SK-N-SH treated with all-trans-retinoic acid at 6 μM for 48 hours (cell line): ENCODE data around the gene LUC7L3.

Experiments
- ATAC-seq: fragments of 200-7000 bp; cut with Tn5 transposase; 3 replicates; pipeline ENCODE4 v1.9.1; 2020; ENCODE audit warnings: mild to moderate bottlenecking, moderate library complexity
- ARNTL ChIP-seq: fragments of 450-650 bp; formaldehyde crosslinking; IDR thresholded peaks from 2 replicates; pipeline ENCODE4 v1.5.0; 2020; ENCODE audit warnings: low read depth, mild to moderate bottlenecking, moderate library complexity, borderline replicate concordance
- BACH2 ChIP-seq: fragments of 250-450 bp; sonication (Bioruptor Pico); IDR thresholded peaks from 2 replicates; pipeline ENCODE4 v1.9.0; 2021; ENCODE audit warnings: mild to moderate bottlenecking, borderline replicate concordance
- CSDC2 ChIP-seq: fragments of 250-450 bp; sonication (Bioruptor Pico); IDR thresholded peaks from 2 replicates; pipeline ENCODE4 v1.5.0; 2020; ENCODE audit warnings: mild to moderate bottlenecking, moderate library complexity
- ESRRG ChIP-seq: fragments of 250-450 bp; sonication (Bioruptor Pico); IDR thresholded peaks from 2 replicates; pipeline ENCODE4 v1.6.1; 2021; ENCODE audit warnings: mild to moderate bottlenecking
- ISL1 ChIP-seq: fragments of 250-450 bp; sonication (Bioruptor Pico); IDR thresholded peaks from 2 replicates; pipeline ENCODE4 v2.1.2; 2022; ENCODE audit warnings: mild to moderate bottlenecking, moderate library complexity
- OSR1 ChIP-seq: fragments of 250-450 bp; sonication (Bioruptor Pico); IDR thresholded peaks from 2 replicates; pipeline ENCODE4 v1.8.0; 2022; ENCODE audit warnings: moderate library complexity, mild to moderate bottlenecking, inconsistent platforms
- POU6F1 ChIP-seq: fragments of 250-450 bp; sonication (Bioruptor Pico); IDR thresholded peaks from 2 replicates; pipeline ENCODE4 v1.8.0; 2021; ENCODE audit warnings: low read depth, mild to moderate bottlenecking, moderate library complexity, borderline replicate concordance
- PPARA ChIP-seq: fragments of 250-450 bp; sonication (Bioruptor Pico); IDR thresholded peaks from 2 replicates; pipeline ENCODE4 v1.5.0; 2020; ENCODE audit warnings: mild to moderate bottlenecking, borderline replicate concordance
- RARB ChIP-seq: fragments of 250-450 bp; sonication (Bioruptor Pico); IDR thresholded peaks from 2 replicates; pipeline ENCODE4 v1.8.0; 2021; ENCODE audit warnings: mild to moderate bottlenecking, moderate library complexity
- SNAI2 ChIP-seq: fragments of 250-450 bp; sonication (Bioruptor Pico); IDR thresholded peaks from 2 replicates; pipeline ENCODE4 v1.5.0; 2020; ENCODE audit warnings: mild to moderate bottlenecking, moderate library complexity
- TCF4 ChIP-seq: fragments of 250-450 bp; sonication (Bioruptor Pico); IDR thresholded peaks from 2 replicates; pipeline ENCODE4 v1.8.0; 2021; ENCODE audit warnings: mild to moderate bottlenecking, moderate library complexity, borderline replicate concordance
- TOX ChIP-seq: fragments of 250-450 bp; sonication (Bioruptor Pico); IDR thresholded peaks from 2 replicates; pipeline ENCODE4 v1.8.0; 2021; ENCODE audit warnings: mild to moderate bottlenecking, moderate library complexity, borderline replicate concordance
- TSHZ2 ChIP-seq: fragments of 250-450 bp; sonication (Bioruptor Pico); IDR thresholded peaks from 2 replicates; pipeline ENCODE4 v1.5.0; 2020; ENCODE audit warnings: mild to moderate bottlenecking, moderate library complexity
- ZC3H10 ChIP-seq: fragments of 250-450 bp; sonication (Bioruptor Pico); IDR thresholded peaks from 2 replicates; pipeline ENCODE4 v1.5.1; 2021; ENCODE audit warnings: mild to moderate bottlenecking, moderate library complexity
- ZFP3 ChIP-seq: fragments of 250-450 bp; sonication (Bioruptor Pico); IDR thresholded peaks from 2 replicates; pipeline ENCODE4 v1.5.0; 2020; ENCODE audit warnings: mild to moderate bottlenecking, moderate library complexity
- ZNF565 ChIP-seq: fragments of 450-650 bp; formaldehyde crosslinking; conservative IDR thresholded peaks from 2 replicates; pipeline ENCODE4 v1.5.0; 2020; ENCODE audit warnings: low read depth, mild to moderate bottlenecking, moderate library complexity
- ZNF70 ChIP-seq: fragments of 450-650 bp; formaldehyde crosslinking; IDR thresholded peaks from 2 replicates; pipeline ENCODE4 v1.5.0; 2020; ENCODE audit warnings: mild to moderate bottlenecking, moderate library complexity
- ZNF8 ChIP-seq: fragments of 450-650 bp; formaldehyde crosslinking; IDR thresholded peaks from 2 replicates; pipeline ENCODE4 v1.5.0; 2020; ENCODE audit warnings: mild to moderate bottlenecking, moderate library complexity
- TF ChIP-seq, protein P1 (sequence below): fragments of 250-450 bp; sonication (Bioruptor Pico); IDR thresholded peaks from 2 replicates; pipeline ENCODE4 v1.8.0; 2020; ENCODE audit warnings: mild to moderate bottlenecking, moderate library complexity, borderline replicate concordance
- TF ChIP-seq, protein P2 (sequence below): fragments of 250-450 bp; sonication (Bioruptor Pico); IDR thresholded peaks from 2 replicates; pipeline ENCODE4 v1.5.1; 2020; ENCODE audit warnings: low read depth, mild to moderate bottlenecking, moderate library complexity

The LUC7L3 gene

GRCh38 chr17:50778988-50779387 is 59.6 kb downstream of the LUC7L3 start (continued):
- TF ChIP-seq TSHZ2 (CRISPR knock-in tag): no peak
- TF ChIP-seq ZNF565 (CRISPR knock-in tag): no peak
- no peak for TF ChIP-seq TCF4 (CRISPR knock-in tag)
- no peak for TF ChIP-seq ARNTL (CRISPR knock-in tag)
- TF ChIP-seq ZNF8: no peak
- TF ChIP-seq OSR1 (CRISPR knock-in tag): no peak
- TF ChIP-seq, protein P1, sequence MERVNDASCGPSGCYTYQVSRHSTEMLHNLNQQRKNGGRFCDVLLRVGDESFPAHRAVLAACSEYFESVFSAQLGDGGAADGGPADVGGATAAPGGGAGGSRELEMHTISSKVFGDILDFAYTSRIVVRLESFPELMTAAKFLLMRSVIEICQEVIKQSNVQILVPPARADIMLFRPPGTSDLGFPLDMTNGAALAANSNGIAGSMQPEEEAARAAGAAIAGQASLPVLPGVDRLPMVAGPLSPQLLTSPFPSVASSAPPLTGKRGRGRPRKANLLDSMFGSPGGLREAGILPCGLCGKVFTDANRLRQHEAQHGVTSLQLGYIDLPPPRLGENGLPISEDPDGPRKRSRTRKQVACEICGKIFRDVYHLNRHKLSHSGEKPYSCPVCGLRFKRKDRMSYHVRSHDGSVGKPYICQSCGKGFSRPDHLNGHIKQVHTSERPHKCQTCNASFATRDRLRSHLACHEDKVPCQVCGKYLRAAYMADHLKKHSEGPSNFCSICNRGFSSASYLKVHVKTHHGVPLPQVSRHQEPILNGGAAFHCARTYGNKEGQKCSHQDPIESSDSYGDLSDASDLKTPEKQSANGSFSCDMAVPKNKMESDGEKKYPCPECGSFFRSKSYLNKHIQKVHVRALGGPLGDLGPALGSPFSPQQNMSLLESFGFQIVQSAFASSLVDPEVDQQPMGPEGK (CRISPR knock-in tag): no peak
- TF ChIP-seq ZFP3 (CRISPR knock-in tag): no peak
- no peak for TF ChIP-seq ZNF70 (CRISPR knock-in tag)
- TF ChIP-seq, all 23 proteins: peak for 0

DNA sequence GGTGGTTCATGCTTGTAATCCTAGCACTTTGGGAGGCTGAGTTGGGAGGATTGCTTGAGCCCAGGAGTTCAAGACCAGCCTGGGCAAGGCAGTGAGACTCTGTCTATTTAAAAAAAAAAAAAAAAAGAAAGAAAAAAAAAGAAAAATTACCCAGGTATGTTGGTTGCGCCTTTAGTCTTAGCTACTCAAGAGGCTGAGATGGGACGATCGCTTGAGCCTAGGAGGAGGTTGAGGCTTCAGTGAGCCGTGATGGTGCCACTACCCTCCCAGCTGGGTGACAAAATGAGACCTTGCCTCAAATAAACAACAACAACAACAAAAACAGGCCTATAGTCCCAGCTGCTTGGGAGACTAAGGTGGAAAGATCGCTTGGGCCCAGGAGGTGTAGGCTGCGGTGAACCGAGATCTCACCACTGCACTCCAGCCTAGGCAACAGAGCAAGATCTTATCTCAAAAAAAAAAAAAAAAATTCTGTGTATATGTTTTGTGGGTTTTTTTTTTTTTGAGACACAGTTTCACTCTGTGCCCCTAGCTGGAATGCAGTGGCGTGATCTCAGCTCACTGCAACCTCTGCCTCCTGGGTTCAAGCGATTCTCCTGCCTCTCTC is 60.4 kb downstream of the LUC7L3 start:
- ATAC-seq: no peak
- TF ChIP-seq BACH2 (CRISPR knock-in tag) (no peak), ZNF565 (CRISPR knock-in tag) (no peak), ZNF70 (CRISPR knock-in tag) (no peak), ZFP3 (CRISPR knock-in tag) (no peak), POU6F1 (CRISPR knock-in tag) (no peak), TSHZ2 (CRISPR knock-in tag) (no peak), ARNTL (CRISPR knock-in tag) (no peak), TOX (CRISPR knock-in tag) (no peak), OSR1 (CRISPR knock-in tag) (no peak), ESRRG (CRISPR knock-in tag) (no peak), RARB (CRISPR knock-in tag) (no peak), ZNF8 (no peak), ISL1 (CRISPR knock-in tag) (no peak)

DNA sequence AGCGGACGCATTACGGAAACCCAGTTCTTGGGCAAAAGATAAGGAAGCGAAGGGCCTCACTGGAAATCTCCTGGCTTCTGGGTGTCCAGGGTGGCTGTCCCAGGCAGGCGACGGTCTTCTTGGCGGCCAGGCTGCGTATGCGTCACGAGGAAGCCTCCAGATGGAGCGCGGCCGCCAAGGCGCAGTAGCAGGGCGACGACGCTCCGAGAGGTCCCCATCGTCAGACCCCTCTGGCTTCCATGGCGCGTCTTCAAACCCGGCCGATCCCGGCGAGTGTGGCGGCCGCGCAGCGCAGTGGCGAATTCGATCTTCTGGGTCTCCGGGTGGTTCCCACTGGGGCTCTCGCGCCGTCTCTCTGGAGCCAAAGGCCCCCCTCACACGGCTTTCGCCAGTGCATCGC is 61.8 kb downstream of the LUC7L3 start:
- ATAC-seq: no peak
- TF ChIP-seq POU6F1 (CRISPR knock-in tag) (no peak), PPARA (CRISPR knock-in tag) (no peak), ZNF8 (no peak), ZC3H10 (CRISPR knock-in tag) (no peak), TSHZ2 (CRISPR knock-in tag) (no peak), SNAI2 (no peak), TCF4 (CRISPR knock-in tag) (no peak), CSDC2 (CRISPR knock-in tag) (no peak), RARB (CRISPR knock-in tag) (no peak), TOX (CRISPR knock-in tag) (no peak)
- TF ChIP-seq, protein P2, sequence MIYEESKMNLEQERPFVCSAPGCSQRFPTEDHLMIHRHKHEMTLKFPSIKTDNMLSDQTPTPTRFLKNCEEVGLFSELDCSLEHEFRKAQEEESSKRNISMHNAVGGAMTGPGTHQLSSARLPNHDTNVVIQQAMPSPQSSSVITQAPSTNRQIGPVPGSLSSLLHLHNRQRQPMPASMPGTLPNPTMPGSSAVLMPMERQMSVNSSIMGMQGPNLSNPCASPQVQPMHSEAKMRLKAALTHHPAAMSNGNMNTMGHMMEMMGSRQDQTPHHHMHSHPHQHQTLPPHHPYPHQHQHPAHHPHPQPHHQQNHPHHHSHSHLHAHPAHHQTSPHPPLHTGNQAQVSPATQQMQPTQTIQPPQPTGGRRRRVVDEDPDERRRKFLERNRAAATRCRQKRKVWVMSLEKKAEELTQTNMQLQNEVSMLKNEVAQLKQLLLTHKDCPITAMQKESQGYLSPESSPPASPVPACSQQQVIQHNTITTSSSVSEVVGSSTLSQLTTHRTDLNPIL (CRISPR knock-in tag): no peak
